ENCODE data around the gene SLC38A6.

GRCh38 chr14:61050417-61050816 lies 69.4 kb downstream of the SLC38A6 start:
- TF ChIP-seq CTCF (conservative IDR thresholded peaks at IDR 0.05; ENCODE audit: low read length) (no peak), EZH2phosphoT487 (IDR thresholded peaks at IDR 0.05; ENCODE audit: borderline replicate concordance, low read depth, low read length) (no peak)
